SK-N-DZ (cell line): Measurements from ENCODE around the gene FZD1. TPM values are rescaled to one million over a fixed set of nuclear protein-coding genes. Genes with fewer than 3 reads are reported as not detected.
A peak's percentile ranks its signal among the peaks of the same experiment; 100 is the strongest.

ENCODE experiments used
- DNase-seq: peaks from one replicate; pipeline ENCODE4 v3.0.0-alpha.2; 2015; ENCODE audit warnings: low spot score
- polyA plus RNA-seq, 2 experiments: library from polyadenylated mRNA; depleted of rRNA; stranded (reverse); fragments of >200 nt; gene quantifications; 2 replicates each; pipeline ENCODE4 v1.2.3, GENCODE V29; 2014

FZD1 gene
- polyA plus RNA-seq (2014; cell fraction: cytosol; rRNA removed), result 7.2 and 8.8 TPM in 2 replicates
- polyA plus RNA-seq (2014; cell fraction: nucleus; rRNA removed), result 4.0 and 6.0 TPM in 2 replicates

DNA sequence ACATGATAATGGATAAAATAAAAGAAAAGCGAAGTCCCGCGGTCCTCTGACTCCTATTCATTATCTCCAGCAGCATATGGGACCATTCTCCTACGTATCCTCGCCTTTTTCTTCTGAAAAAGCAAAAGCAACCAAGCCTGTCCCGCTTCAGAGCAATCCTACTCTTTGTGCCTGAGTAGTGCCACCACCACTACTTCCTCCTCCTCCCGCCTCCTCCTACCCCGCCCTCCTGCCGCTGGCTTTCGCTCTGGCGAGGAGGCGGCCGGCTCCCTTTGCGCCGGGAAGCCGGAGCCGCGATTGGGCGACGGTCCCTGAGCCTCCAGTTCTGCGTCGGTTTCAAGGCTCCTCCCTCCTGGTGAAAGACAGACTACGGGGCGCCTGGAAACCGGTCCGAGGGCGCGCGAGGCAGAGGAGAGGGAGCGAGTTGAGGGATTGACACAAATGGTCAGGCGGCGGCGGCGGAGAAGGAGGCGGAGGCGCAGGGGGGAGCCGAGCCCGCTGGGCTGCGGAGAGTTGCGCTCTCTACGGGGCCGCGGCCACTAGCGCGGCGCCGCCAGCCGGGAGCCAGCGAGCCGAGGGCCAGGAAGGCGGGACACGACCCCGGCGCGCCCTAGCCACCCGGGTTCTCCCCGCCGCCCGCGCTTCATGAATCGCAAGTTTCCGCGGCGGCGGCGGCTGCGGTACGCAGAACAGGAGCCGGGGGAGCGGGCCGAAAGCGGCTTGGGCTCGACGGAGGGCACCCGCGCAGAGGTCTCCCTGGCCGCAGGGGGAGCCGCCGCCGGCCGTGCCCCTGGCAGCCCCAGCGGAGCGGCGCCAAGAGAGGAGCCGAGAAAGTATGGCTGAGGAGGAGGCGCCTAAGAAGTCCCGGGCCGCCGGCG lies at the start of gene FZD1:
Gene FZD1 (plus strand): TSS at position 388 of the 878 bp plus-strand sequence. CDS start 448 bp downstream, at position 836.
- DNase-seq, result peak; percentile 98

DNA sequence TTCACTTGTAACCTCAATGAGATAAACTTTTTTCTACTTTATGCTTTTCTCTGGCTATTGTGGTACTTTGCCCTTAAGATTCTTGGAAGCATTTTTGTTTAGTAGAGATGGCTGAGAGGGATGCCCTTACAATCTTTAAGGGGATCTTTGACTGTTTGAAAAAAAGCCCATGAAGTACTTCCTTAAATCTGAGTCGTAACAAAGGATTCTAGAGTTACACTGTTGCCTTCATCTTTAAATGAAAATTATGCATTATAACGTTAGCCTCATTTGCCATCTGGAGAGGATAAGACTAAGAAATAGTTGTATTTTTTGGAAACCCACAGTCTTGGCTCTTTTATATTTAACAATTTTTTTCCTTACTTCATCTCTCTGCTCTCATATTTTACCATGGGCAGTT lies 37.8 kb upstream of the FZD1 start:
- no peak for DNase-seq

GRCh38 chr7:91228327-91228726 lies 35.9 kb upstream of the FZD1 start:
- DNase-seq, result no peak

- no peak for DNase-seq
Observed at GRCh38 chr7:91228927-91229558, 35.2 kb upstream of the FZD1 start.

- DNase-seq, result no peak
Observed at GRCh38 chr7:91230100-91230499, 34.1 kb upstream of the FZD1 start.

DNA sequence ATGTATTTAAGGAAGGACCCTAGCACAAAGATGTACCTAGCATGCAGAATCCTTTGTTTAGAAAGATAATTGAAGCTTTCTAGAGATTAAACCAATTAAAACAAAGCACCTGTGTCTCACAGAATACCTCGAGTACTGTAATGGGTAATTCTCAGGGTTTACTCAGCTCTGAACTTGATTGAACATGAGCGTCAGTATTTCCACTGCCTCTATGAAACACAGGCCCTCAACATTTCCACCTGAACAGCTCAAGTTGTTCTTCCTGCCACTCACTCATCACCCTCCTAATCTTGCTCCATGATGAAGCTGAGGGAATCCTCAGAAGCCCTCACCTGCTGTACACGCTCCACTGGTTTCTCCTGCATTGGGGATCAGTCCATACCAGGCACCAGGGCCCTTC lies 33.7 kb upstream of the FZD1 start:
- DNase-seq, result no peak

GRCh38 chr7:91233212-91233611 lies 31.0 kb upstream of the FZD1 start:
- DNase-seq, result no peak

DNA sequence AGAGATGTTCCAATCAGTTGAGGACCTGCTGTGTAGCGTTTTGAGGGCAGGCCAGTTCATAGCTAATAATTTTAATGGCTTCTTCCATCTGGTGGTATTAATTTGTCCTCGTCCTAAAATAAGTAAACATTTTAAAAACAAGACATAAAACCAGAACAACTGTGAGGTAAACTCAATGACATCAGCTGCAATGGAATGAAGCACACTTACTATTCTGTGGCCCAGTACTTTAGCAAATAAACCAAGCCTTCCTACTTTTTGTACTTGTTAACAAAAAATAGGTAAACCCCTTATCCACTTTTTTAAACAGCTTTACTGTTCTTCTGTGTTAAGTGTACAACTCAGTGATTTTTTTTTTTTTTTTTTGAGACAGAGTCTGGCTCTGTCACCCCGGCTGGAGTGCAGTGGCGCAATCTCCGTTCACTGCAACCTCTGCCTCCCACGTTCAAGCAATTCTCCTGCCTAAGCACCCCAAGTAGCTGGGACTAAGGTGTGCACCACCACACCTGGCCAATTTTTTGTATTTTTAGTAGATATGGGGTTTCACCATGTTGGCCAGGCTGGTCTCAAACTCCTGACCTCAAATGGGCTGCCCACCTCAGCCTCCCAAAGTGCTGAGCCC lies 28.9 kb upstream of the FZD1 start:
- DNase-seq, result no peak

GRCh38 chr7:91239171-91239604 lies 25.0 kb upstream of the FZD1 start:
- no peak for DNase-seq

DNA sequence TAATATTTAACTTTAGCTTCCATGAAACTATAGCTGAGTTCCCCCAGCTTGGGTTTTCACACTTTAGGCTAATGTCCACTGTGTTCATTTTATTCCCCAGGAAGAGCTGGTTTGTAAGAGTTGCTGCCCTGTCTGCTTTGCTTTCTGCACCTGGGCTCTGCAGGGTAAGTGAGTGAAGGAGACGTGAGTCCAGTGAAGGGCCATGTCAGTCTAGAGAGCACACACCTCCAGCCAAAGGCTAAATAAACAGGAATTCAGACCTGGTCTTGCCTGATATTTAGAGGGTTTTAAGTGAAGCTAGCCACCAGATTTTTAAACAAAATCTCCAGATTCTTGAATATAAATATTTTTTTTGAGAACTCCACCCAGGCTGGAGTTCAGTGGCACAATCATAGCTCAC lies 24.5 kb upstream of the FZD1 start:
- no peak for DNase-seq

DNA sequence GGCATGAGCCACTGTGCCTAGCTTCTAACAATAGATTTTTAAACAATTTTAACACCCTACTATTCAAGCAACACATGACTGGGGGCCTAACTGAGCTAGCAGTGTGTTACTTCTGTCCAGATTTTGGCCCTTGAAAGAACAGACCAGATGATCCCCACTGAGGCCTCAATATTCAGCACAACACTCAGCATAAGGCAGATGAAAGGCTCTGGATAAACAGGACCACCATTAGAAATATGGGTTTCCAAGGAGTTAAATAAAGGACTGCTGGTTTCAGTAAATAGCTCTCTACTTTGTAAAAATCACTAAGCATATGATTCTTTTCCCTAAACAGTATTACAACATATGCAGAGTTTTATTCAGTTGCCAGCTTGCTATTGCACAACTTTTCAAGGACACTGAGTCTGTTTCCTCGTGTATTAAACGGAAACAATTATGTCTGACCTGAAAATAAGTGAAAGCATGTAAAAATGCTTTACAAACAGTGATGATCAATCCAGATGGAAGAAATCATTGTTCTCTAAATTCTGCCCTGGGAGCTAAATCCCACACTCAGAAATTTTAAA lies 23.8 kb upstream of the FZD1 start:
- no peak for DNase-seq

DNA sequence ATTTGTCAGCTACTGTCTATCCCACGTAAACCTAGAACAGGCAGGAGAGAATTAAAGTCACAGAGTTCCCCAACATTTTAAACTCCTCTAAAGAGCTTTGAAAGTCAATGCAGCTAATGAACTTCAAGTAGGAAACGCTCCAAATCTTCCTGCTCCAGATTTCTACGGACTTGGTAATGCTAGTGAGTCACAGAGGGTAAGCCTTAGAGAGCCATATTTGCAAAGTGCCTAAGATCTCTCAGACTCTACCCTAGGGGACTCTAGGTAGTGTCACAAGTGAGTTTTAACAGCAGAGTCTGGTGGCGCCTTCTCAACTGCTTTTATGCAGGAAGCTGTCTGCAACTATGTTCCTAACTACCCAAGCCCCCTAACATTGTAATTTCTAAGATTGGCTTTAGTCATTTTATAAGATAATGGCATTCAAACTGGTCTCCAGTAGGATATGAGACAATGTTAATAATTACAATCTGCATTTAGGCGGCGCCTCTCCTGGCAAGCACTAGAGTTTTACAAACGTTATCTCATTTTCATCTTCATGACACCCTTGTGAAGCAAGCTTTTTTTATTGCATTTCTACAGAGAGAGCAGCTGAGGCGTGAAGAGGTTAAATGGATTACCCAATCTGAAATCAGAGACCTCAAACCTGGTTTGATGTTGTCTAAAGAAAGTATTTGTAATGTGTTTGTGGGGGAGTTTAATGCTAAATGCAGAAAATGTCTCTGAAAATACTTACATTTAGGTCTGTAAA lies 22.0 kb upstream of the FZD1 start:
- DNase-seq, result no peak

GRCh38 chr7:91243591-91244301 lies 20.5 kb upstream of the FZD1 start:
- no peak for DNase-seq

DNA sequence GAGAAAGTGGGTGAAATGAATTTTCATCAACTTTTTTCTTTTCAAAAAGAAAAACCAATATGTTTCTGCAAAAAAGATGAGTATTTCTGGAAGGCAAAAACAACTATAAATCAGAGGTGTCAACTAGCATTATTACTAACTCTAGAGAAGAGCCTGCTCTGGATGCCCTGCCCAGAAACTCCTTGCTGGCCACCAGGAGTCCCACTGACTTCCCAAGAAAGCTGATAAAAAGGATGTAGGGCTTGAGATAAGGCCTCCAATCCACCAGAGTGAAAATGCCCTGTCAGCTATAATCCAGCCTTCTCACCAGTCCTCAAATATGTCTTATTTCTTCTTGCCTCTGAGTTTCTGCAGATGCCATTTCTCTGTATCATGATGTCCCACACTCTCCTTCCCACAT lies 16.7 kb upstream of the FZD1 start:
- no peak for DNase-seq

- no peak for DNase-seq
Observed at GRCh38 chr7:91248996-91249395, 15.2 kb upstream of the FZD1 start.

DNA sequence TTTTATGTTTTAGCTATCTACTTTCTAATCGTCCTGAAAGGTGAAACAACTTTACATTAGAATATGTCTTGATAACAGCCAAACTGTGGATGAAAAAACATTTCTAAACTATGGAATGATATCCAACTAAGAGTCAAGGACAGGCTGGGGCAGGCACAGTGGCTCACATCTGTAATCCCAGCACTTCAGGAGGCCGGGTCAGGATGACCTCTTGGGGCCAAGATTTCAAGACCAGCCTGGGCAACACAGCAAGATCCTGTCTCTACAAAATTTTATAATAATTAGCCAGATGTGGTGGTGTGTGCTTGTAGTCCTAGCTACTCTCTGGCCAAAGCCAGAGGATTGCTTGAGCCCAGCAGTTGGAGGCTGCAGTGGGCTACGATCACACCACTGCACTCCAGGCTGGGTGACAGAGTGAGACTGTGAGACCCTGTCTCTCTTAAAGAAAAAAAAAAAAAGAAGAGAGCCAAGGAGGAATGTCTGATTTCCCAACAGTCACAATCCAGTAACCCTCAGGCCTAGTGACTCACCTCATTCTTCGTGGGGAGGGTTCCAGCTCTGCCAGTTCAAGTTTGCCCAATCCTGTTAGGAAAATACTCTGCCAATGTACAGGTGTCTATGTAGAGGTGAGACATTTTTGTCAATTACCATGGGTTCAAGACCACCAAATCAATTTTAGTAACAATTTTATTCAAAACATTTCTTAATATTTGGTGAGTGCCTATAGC lies 14.6 kb upstream of the FZD1 start:
- DNase-seq, result no peak

- DNase-seq, result no peak
Observed at GRCh38 chr7:91250706-91251105, 13.5 kb upstream of the FZD1 start.

- peak; percentile 34 for DNase-seq
Observed at GRCh38 chr7:91251877-91252276, 12.4 kb upstream of the FZD1 start.

GRCh38 chr7:91263384-91264045 lies 718 bp upstream of the FZD1 start:
- peak; percentile 48 for DNase-seq
